ENCODE measurements around the gene TCF4. TPM values are rescaled to one million over a fixed set of nuclear protein-coding genes. Genes with fewer than 3 reads are reported as not detected.
A peak's percentile ranks its signal among the peaks of the same experiment; 100 is the strongest.

The TCF4 gene
- total RNA-seq, 4 donors from 2014 or later = 80.9 to 172 (median 94.0) TPM

DNA sequence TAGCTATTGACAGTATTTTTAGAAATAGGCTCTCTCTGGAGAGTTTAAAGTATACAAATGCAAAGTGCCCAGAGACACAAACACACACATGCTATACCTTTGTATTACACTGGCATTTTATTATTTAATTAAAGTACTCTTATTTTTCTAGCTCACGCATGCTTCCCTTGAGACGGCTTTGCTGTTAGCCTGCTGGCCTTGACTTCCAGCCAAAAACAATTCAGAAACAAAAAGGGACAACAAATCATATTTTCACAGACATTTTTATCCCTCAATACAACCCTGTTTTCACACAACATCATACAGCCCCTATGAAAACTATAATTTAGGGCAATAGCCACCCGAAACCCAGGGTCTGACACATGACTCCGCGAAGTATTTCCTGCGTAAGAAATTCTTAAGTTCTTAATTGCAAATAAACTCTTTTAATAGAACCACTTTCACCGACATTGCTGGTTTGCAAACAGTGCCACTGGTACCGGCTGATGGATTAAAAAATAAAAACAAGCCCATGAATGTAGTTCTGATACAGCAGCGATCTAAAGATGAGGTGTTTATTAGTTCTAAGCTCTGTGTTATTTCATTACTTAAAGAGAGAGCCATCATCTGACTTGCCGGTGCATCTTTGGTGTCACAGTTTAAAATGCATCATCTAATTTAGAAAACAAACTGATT, 185.1 kb downstream of the TCF4 start:
- peak overlapping the region; percentile 33 for H3K4me3 ChIP-seq

DNA sequence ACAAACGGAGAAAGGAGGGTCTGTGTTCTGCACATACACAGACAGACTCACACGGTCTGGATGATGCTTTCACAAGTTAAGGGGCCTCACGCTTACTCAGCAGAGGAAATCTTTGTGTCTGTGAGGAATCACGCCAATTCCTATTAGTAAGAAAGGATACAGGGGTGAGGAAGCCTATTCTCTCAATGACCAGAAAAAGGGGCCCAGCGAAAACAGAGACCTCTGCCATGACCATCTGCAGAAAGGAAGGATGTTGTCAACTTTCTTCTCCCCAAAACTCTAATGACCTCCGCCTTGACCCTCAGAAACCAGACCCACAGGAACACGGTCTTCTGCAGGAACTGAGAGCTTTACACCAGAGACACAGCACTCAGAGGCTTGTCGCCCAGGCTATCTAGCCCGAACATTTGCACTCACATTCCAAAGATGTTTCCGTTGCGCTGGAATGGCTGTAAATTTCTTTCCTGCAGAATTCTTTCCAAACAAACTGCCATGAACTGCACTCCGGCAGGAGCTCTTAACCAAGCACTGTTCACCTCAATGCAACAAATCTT, 186.3 kb downstream of the TCF4 start:
- 43% methylated on average over 12 of the region's 12 CpGs for WGBS
- TF ChIP-seq, protein P1, sequence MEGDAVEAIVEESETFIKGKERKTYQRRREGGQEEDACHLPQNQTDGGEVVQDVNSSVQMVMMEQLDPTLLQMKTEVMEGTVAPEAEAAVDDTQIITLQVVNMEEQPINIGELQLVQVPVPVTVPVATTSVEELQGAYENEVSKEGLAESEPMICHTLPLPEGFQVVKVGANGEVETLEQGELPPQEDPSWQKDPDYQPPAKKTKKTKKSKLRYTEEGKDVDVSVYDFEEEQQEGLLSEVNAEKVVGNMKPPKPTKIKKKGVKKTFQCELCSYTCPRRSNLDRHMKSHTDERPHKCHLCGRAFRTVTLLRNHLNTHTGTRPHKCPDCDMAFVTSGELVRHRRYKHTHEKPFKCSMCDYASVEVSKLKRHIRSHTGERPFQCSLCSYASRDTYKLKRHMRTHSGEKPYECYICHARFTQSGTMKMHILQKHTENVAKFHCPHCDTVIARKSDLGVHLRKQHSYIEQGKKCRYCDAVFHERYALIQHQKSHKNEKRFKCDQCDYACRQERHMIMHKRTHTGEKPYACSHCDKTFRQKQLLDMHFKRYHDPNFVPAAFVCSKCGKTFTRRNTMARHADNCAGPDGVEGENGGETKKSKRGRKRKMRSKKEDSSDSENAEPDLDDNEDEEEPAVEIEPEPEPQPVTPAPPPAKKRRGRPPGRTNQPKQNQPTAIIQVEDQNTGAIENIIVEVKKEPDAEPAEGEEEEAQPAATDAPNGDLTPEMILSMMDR (IDR thresholded peaks at IDR 0.05) = no peak
- TF ChIP-seq POLR2AphosphoS5 (IDR thresholded peaks at IDR 0.05) = peak in 1 of 3 donors; percentile 19
- H3K4me1 ChIP-seq = peaks cover 17% of the 10 kb centered on the region
- H3K4me3 ChIP-seq = peak overlapping the region; percentile 33
- no peaks in the 10 kb centered on the region for H3K9me3 ChIP-seq
- no peak for DNase-seq (ENCODE audit: low spot score in 2 of 2)
- H3K27me3 ChIP-seq = no peaks in the 10 kb centered on the region
- H3K36me3 ChIP-seq = no peaks in the 10 kb centered on the region
- peak overlapping the region; percentile 67 for H3K27ac ChIP-seq

More for the DNA sequence above, 185.1 kb downstream of the TCF4 start:
- TF ChIP-seq EP300 (IDR thresholded peaks at IDR 0.05) (no peak), POLR2A (IDR thresholded peaks at IDR 0.05) (no peak), POLR2AphosphoS5 (IDR thresholded peaks at IDR 0.05) (no peak)
- TF ChIP-seq, protein P1 (IDR thresholded peaks at IDR 0.05) = no peak
- H3K36me3 ChIP-seq = no peaks in the 10 kb centered on the region
- H3K9me3 ChIP-seq = no peaks in the 10 kb centered on the region
- no peaks in the 10 kb centered on the region for H3K27me3 ChIP-seq
- DNase-seq (ENCODE audit: low spot score in 2 of 2) = no peak
- WGBS = 42% methylated on average over 10 of the region's 10 CpGs
- H3K27ac ChIP-seq = peak overlapping the region; percentile 67
- peaks cover 17% of the 10 kb centered on the region for H3K4me1 ChIP-seq

DNA sequence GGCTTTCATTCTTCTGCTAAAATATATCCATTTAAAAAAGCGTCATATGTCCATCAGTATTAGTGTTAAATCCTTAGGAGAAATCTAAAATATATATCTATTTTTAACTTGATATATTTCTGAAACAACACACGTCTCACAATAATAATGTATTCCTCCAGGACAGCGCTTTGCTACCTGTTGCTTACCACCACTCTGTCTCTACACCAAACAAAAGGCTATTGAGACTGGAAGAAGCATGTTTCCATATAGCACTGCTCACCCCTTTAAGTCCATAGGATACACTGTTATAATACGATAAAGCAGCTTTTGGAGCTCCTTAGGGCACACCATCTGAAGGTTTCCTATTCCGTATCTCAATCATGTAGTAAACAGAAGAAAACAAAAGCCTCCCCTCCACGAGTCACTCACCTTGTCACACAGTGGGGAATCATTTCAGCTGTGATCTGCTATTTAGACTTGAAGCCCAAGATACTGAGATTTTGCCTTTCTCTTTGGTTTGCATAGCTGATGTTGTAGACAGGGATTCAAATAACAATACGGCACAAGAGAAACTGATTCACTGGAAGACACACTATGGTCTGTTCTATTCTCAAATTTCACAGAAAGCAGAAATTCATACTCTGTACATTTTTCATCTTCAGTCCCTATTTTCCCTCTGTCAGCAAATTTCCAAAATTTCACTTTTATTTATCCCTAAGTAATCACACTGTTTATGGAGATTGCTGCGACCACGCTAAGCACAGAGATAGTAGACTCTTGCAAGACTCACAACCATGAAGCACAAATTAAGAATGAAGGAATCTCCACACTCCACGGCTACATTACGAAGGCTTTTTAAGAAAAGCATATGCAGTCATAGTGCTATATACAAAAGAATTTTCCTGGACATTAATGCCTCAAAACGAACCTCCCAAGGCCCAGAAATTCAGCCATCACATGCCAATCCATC, 187.1 kb downstream of the TCF4 start:
- Histone ChIP-seq H3K27me3 (no peaks in the 10 kb centered on the region), H3K4me1 (peaks cover 17% of the 10 kb centered on the region), H3K9me3 (no peaks in the 10 kb centered on the region), H3K36me3 (no peaks in the 10 kb centered on the region), H3K27ac (peak overlapping the region; percentile 67), H3K4me3 (peak overlapping the region; percentile 33)
- DNase-seq (ENCODE audit: low spot score in 2 of 2) = no peak
- 61% methylated on average over 12 of the region's 12 CpGs for WGBS
- TF ChIP-seq, protein P1 (IDR thresholded peaks at IDR 0.05) = no peak
- no peak for TF ChIP-seq EP300 (IDR thresholded peaks at IDR 0.05)
- TF ChIP-seq POLR2A (IDR thresholded peaks at IDR 0.05) = no peak
- no peak for TF ChIP-seq POLR2AphosphoS5 (IDR thresholded peaks at IDR 0.05)

DNA sequence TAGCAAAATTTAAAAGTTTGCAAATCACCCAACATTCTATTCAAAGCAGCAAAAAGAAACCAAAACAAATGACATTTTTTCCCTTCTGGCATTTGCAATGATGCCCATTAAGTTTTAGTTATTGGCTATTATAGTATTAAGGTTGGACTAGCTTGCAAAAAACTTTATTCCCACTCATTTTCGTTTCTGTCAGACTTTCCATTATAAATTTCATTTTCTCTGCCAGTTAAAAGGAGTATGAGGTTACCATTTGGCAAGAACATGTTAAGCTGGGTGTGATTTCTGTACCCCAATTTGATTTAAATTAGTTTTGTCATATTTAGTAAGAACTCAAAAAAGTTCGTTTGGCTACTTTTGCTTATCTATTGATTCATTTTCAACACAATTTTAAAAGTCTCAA, 187.9 kb downstream of the TCF4 start:
- DNase-seq (ENCODE audit: low spot score in 2 of 2) = no peak
- WGBS = 42% methylated on average over 2 of the region's 2 CpGs
- Histone ChIP-seq H3K4me3 (no peak overlapping the region), H3K4me1 (peaks cover 10% of the 10 kb centered on the region), H3K36me3 (no peaks in the 10 kb centered on the region), H3K27ac (peak overlapping the region; percentile 67), H3K27me3 (no peaks in the 10 kb centered on the region), H3K9me3 (no peaks in the 10 kb centered on the region)
- TF ChIP-seq, protein P1 (IDR thresholded peaks at IDR 0.05) = no peak
- TF ChIP-seq POLR2A (IDR thresholded peaks at IDR 0.05) (no peak), EP300 (IDR thresholded peaks at IDR 0.05) (no peak), POLR2AphosphoS5 (IDR thresholded peaks at IDR 0.05) (no peak)

DNA sequence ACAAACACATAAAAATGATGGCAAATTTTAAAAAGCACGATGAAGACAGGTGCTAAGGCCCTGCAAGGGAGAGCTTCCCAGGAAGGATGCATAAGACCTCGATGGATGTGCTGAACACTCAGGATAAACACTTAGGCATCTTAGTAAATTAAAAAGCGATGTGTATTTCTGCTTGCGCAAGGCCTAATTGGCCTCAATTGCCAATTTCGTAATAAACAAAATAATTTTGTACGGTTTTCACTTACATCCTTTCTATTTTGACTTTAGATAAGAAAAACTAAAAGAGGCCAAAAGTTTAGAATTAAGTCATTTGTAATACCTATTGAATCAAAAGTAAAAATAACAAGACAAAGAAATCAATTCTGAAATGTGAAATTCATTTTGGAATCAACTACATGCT, 189.1 kb downstream of the TCF4 start:
- H3K36me3 ChIP-seq = no peaks in the 10 kb centered on the region
- peak overlapping the region; percentile 19 for H3K27ac ChIP-seq

More for the DNA sequence above, 189.1 kb downstream of the TCF4 start:
- Histone ChIP-seq H3K4me3 (no peak overlapping the region), H3K27me3 (no peaks in the 10 kb centered on the region), H3K9me3 (no peaks in the 10 kb centered on the region), H3K4me1 (peaks cover 10% of the 10 kb centered on the region)
- WGBS = 72% methylated on average over 6 of the region's 6 CpGs
- TF ChIP-seq, protein P1 (IDR thresholded peaks at IDR 0.05) = no peak
- no peak for TF ChIP-seq POLR2A (IDR thresholded peaks at IDR 0.05)
- TF ChIP-seq POLR2AphosphoS5 (IDR thresholded peaks at IDR 0.05) = no peak
- no peak for TF ChIP-seq EP300 (IDR thresholded peaks at IDR 0.05)
- DNase-seq (ENCODE audit: low spot score in 2 of 2) = no peak

Data from suprapubic skin (tissue), 4 donors.